Measurements from ENCODE around the gene OR2AT4.

DNA sequence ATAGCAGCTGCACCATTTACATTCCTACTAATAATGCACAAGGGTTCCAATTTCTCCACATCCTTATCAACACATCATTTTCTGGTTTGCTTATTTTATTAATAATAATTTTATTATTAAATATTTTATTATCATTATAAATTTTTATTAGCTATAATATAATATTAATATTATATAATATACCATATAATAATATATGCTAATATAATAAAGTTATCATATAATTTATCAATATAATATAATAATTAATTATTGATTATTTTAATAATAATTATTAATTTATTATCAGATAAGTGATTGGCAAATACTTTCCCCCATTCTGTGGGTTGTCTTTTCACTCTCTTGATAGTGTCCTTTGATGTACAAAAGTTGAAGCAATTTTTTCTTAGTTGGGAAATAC is 27.7 kb downstream of the OR2AT4 start:
- TF ChIP-seq, protein P1, sequence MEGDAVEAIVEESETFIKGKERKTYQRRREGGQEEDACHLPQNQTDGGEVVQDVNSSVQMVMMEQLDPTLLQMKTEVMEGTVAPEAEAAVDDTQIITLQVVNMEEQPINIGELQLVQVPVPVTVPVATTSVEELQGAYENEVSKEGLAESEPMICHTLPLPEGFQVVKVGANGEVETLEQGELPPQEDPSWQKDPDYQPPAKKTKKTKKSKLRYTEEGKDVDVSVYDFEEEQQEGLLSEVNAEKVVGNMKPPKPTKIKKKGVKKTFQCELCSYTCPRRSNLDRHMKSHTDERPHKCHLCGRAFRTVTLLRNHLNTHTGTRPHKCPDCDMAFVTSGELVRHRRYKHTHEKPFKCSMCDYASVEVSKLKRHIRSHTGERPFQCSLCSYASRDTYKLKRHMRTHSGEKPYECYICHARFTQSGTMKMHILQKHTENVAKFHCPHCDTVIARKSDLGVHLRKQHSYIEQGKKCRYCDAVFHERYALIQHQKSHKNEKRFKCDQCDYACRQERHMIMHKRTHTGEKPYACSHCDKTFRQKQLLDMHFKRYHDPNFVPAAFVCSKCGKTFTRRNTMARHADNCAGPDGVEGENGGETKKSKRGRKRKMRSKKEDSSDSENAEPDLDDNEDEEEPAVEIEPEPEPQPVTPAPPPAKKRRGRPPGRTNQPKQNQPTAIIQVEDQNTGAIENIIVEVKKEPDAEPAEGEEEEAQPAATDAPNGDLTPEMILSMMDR (IDR thresholded peaks at IDR 0.05): no peak
- no peak for TF ChIP-seq POLR2A (IDR thresholded peaks at IDR 0.05)
